T follicular helper cell (primary cell): ENCODE results near the gene PCBP3.
"Not testable (repeated sequence)": the region's sequence is repeated elsewhere in the genome, so short reads cannot be mapped to it uniquely, and the experiment has no call there.

Source experiments
- DNase-seq: peaks from one replicate; pipeline ENCODE4 v3.0.0-alpha.2; 2020; ENCODE audit warnings: low read depth

PCBP3 gene

DNA sequence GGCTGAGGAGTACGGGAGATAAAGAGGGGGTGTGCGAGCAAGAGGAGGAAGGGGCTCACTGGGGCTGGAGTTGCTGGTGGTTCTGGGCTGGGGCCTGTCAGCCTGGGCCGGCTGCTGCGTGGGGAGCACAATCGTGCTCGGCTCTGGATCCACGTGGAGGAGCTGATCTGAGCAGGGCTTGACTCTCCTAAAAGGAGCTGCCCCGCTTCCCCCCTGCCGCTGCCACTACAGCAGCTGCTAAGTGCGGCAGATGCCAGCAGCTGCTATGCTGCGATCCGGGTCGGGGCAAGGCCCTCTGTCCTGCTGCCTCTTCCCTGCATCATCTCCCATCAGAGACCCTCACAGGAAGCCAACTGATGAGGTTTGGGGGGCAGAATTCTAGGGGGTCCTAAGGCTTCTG, 165.9 kb downstream of the PCBP3 start:
- DNase-seq, result no peak

DNA sequence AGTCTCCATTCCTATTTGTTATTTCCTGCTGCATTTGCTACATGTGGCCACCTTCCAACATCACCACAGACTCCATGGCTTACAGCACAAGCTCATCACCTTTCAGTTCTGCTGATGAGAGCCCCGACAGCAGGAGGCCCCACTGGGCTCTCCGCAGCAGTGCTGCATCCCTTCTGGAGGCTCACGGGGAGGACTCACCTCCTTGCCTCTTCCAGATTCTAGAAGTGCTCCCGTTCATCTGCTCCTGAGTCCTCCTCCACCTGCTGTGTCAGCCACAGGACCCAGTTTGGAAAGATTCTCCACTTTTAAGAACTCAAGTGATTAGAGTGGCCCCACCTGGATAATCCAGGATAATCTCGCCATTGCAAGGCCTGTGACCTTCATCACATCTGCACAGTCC, 167.6 kb downstream of the PCBP3 start:
- no peak for DNase-seq

DNA sequence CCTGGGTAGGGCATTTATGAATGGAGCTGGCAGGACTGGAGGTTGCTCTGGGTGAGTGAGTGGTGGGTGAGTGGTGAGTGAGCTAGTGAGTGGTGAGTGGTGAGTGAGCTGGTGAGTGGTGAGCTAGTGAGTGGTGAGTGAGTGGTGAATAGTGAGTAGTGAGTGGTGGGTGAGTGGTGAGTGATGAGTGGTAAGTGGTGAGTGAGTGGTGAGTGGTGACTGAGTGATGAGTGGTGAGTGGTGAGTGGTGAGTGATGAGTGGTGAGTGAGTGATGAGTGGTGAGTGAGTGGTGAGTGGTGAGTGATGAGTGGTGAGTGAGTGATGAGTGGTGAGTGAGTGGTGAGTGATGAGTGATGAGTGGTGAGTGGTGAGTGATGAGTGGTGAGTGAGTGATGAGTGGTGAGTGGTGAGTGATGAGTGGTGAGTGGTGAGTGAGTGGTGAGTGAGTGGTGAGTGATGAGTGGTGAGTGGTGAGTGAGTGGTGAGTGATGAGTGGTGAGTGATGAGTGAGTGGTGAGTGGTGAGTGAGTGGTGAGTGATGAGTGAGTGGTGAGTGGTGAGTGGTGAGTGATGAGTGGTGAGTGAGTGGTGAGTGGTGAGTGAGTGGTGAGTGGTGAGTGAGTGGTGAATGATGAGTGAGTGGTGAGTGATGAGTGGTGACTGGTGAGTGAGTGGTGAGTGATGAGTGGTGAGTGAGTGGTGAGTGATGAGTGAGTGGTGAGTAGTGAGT, 170.8 kb downstream of the PCBP3 start:
- DNase-seq, result not testable (repeated sequence)

DNA sequence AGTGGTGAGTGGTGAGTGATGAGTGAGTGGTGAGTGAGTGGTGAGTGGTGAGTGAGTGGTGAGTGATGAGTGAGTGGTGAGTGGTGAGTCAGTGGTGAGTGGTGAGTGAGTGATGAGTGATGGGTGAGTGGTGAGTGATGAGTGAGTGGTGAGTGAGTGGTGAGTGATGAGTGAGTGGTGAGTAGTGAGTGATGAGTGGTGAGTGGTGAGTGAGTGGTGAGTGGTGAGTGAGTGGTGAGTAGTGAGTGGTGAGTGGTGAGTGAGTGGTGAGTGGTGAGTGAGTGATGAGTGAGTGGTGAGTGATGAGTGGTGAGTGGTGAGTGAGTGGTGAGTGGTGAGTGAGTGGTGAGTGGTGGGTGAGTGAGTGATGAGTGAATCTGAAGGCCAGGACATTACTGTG, 172.3 kb downstream of the PCBP3 start:
- not testable (repeated sequence) for DNase-seq

DNA sequence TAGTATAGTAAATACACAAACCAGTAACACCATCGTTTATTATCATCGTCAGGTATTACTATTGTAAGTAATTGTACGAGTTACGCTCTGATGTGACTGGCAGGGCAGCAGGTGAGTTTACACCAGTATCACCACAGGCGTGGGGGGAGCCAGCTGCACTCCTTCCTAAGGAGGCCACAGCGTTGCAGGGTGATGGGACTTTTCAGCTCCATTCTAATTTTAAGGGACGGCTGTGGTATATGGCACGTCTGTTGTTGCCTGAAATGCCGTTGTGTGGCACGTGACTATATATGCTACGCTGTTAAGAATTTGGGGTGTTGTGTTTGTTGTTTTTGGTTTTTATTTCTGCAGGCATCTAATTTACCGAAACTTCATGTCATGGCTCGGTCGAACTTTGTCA, 173.3 kb downstream of the PCBP3 start:
- no peak for DNase-seq

DNA sequence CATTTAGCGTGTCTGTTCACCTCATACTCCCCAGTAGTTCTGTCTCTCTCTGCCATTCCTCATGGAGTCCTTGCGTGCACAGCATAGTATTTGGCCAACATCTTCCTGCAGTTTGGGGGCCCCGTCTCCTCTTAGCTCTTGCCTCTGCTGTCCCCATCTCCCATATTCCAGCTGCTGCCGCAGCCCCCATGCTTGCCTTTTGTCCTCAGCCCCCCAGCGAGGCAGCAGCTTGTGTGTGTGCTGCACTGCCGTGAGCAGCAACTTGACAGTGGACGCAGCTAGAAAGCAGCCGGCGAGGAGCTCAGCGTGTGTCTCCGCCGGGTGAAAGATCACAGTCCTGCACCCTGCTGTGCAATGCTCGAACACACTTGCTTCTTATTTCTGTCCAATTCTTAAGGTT, 173.8 kb downstream of the PCBP3 start:
- no peak for DNase-seq

DNA sequence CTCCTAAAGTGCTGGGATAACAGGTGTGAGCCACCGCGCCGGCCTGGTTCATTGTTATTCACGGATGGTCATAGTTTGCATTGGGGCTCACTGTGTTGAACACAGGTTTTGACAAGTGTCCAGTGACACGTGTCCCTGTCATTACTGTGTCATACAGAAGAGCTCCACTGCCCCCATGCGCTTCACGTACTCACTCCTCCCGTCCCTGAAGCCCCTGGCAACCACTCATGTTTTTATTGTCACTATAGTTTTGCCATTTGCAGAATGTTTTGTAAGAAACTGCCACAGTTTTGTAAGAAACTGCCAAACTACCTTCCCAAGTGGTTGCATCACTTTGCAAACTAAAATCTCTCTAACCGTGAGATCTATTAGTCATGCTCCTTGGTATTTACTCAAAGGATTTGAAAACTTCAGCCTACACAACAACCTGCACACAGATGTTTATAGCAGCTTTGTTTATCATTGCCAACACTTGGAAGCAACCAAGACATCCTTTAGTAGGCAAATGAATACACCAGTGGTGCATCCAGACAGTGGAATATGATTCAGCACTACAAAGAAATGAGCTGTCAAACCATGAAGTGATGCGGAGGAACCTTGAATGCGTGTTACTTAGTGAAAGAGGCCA, 174.9 kb downstream of the PCBP3 start:
- no peak for DNase-seq

DNA sequence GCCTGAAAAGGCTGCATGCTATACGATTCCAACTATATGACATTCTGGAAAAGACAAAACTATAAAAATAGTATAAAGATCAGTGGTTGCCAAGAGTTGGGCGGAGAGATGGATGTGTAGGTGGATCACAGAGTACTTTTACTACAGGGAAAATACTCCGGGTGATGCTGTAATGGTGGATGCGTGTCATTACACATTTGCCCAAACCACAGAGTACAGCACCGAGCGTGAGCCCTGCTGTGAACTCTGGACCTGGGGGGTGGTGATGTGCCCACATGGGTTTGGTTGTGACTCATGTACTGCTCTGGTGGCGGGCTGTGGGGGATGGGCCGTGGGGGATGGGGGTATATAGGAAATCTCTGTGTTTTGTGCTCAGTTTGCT, 175.4 kb downstream of the PCBP3 start:
- DNase-seq, result peak; percentile 28

DNA sequence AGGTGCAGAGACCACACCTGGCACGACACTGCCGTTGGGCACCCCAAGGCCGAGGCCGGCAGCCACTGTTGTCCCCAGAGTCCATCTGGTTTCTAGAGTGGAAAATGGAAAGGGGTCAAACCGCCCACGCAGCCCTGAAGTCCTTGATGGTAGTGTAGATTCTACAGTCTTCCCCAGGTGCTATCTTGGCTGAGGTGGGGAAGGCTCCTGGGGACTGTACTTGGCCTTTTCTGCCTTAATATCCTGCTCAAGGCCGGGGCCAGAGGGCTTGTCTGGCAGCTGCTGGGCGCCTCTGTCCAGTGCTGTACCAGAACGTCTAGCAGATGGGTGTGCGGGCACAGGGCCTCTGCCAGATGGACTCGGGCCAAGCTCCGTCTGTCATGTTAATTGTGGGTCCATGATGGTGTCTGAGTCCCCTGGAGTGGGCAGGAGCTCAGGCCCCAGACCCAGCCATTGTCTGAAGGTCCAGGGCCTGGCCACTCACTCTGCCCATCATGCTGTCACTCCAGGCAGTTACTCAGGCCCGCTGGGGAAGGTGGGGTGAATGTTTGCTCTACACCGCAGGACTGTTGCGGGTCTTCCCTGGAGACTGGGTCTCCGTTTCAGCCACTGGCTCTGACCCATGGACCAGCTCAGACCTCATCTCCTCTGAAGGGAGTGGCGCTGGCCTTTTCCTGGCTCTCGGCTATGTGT, 176.1 kb downstream of the PCBP3 start:
- no peak for DNase-seq

DNA sequence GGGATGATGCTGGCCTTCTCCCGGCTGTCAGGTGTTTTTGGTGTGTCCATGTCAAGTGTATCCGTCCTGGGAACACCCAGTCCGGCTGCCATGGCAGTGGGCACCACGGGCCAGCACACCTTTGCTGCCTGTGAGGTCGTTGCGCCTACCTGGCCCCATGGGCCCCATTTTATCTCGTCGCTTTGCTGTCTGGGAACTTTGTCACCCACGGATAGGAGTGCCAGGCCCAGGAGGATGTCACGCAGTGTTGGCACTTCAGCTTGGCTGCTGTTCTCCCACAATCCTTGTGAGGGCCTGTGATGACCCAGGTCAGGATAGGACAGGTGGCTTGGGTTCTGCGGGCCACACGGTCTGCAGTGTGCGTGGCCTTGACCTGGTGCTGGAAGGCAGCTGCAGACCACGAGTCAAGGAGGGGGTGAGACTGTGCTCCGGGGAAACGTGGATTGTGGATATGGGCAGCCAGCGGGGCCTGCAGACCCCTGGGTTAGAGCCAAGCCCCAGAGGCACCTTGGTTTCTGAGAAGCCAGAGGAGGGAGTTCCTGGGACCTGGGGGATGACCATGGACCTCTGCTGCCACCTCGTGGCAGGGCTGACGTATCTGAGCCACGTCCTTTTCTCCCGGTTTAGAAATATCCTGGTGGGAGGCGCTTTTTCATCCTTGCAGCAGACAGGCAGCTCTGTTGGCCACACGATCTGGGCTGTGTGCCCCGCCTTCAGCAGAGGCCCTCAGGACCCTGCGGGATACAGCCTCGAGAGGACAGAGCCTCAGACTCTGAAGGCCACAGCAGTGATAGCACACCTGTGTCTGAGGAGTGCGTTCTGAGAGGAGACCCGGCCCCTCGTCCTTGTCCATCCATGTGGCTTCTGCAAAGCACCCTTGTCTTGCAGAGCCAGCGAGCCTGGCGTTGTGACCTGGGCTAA, 176.9 kb downstream of the PCBP3 start:
- peak; percentile 75 for DNase-seq

DNA sequence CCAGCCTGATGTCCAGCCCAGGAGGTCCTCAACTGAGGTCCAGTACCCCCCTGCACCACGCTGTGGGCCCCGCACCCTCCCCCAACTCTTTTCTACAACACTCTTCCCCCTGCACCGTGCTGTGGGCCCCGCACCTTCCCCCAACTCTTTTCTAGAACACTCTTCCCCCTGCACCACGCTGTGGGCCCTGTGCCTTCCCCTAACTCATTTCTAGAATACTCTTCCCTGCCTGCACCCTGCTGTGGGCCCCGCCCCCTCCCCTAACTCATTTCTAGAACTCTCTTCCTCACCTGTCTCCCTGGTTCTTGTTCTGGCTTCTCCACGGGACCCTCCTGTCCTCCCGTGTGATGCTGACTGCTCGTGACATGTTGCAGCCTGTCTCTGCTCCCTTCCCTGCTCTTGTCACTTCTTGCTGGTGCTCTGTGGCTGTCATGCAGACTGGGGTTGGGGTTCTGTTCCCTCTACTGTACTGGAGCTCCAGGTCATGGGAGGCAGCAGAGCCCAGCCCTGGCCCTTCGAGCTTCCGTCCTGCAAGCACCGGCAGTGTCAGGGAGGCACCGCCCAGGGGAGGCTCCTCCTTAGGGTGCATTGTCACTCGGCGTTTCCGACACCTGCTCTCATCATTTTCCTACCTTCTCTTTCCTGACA, 177.9 kb downstream of the PCBP3 start:
- no peak for DNase-seq

DNA sequence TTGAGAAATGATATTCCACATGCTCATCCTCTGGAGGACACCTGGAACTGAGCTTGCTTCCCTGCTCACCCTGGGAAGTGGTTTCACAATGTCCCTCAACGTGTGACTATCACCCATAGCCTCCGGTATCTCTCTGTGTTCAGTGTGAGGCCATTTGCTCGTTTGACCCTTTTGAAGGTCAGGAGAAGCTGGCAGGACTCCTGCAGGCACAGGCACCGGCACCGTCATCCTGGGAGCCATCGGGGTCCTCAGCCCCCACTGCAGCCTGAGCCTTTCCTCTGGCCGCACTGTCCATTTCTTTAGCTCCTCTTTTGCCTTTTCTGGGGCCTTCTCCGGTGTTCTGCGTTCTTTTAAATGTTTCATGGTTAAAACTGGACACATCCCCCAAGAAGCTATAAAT, 178.5 kb downstream of the PCBP3 start:
- no peak for DNase-seq

DNA sequence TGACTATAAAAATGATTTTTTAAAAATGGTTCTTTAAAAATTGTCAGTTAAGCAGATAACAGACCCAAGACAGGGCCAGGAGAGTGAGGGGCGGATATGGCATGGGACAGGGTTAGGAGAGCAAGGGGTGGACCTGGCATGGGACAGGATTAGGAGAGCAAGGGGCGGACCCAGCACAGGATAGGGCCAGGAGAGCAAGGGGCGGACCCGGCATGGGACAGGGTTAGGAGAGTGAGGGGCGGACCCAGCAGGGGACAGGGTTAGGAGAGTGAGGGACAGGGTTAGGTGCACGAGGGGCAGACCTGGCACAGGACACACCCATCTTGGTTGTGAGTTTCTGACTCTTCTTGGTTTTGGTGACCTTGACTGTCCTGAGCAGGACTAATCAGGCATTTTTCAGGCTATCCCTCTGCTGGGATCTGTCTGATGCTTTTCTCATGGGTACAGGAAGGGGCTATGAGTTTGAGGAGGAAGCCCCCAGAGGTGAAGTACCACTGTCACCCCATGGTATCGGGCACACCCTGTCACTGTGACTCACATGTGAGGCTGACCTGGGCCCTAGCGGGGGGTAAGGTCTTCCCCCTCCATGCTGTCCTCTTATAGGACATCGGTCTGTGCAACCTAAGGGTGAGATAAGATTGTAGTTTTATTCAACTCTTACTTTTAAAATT, 179.0 kb downstream of the PCBP3 start:
- DNase-seq, result no peak

DNA sequence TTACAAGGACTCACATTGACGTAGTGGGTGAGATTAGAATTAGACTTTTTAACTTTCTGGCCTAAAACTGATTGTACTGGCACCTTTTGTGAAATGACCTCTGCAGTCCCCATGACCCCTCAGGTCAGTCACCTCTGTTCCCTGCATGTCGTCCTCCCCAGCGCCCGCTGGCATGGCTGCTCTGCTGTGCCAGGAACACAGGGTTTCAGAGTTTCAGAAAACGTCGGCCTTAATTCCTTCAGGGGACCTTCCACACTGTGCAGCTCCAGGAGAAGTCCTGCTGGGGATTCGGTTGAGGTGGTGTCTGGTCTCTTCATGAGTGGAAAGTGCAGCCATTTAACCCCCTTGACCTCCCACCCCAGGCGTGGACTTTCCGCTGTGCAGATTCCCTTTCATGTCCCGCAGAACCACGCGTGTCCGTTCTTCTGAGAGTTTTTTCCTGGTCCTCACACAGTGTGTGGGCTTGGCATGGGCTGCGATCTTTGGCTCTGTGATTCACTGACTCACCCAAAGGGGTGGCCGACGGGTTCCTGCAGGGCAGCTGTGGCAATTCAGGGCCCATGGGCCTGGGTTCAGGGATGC, 179.7 kb downstream of the PCBP3 start:
- DNase-seq, result no peak

DNA sequence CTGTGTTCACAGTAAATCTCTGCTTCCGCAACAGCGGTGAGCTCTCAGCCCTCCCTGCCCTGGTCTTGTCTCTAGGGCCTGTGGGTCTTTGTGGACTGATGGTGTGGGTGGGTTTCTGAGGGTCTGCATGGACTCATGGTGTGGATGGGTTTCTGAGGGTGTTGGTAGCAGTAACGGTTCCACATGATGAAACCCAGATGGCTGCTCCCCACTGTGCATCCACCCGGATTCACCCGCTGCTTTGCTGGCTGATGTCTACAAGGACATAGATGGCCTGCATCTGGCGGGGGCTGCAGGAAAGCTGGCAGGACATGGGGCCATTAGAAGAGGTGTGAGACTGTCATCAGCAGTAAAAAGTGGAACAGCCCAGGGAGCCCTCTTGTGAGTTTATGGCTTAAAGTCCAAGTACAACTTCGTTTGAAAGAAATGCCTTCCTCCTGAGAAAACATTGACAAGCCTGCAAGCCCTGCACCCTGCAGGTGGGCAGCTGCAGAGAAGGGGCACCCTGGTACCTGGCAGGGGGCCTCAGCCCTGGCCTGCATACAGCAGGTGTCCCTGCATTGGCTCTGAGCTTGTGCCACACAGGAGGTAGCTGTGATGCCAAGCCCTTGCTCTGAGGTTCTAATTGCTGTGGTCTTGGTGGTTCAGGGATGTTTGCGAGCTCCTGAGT, 181.2 kb downstream of the PCBP3 start:
- no peak for DNase-seq

DNA sequence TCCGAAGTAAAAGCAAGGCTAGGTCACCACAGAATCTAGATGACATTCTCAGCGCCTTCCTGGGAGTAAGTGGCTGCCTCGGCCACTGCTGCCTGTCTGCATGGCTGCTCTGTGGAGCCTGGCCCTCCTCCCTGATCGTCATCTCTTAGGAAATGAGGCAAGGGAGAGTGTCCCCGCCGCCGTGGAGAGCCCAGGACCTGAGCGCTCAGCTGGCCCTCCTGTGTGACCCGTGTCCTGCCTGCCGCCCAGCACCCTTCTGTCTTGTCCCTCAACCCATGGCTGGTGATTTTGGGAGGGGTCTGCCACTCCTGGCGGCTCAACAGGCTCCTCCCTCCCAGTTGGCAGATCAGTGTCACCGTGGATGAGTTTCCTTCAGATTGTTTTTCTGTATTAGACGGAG, 181.7 kb downstream of the PCBP3 start:
- no peak for DNase-seq

DNA sequence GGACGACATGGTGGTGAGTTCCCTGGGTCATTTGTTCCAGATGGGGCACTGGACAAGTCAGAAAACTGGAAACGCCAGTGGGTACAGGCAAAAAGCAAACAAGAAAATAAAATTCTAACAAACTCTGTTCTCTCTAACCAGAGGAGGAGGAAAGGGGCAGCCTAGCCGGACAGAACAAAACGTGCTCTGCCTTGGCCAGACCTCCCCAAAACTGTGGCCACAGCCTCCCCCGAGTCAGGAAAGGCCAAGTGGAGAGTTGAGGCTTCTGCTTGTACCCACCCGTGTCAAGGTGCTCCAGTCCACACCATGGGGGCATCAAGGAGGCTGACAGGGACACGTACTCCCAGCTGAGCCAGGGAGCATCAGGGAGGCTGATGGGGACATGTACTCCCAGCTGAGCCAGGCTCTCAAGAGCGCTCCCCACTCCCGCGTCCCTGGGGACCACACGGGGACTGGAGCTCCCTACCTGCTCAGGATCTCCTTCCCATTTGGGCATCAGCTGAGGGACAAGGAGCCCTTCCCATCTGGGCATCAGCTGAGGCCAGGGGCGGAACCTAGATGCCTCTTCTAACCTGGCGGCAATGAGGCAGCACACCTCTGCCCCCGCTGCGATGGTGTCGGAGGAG, 183.3 kb downstream of the PCBP3 start:
- DNase-seq, result no peak

DNA sequence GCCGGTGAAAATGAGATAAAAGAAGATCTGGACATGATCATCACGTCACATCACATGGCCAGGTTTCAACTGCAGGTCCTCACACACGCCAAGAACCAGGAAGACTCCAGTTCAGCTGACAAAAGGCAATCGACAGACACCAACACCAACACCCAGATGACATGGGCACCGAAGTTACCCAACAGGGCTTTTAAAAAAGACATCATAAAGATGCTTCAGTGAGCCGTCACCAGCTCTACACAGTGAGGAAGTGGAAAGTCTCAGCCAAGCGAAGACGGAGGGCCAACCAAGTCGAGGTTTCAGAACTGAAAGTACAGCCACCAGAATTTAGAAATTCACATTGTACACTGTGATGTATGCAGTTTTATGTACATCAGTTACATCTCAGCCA, 183.8 kb downstream of the PCBP3 start:
- DNase-seq, result no peak

DNA sequence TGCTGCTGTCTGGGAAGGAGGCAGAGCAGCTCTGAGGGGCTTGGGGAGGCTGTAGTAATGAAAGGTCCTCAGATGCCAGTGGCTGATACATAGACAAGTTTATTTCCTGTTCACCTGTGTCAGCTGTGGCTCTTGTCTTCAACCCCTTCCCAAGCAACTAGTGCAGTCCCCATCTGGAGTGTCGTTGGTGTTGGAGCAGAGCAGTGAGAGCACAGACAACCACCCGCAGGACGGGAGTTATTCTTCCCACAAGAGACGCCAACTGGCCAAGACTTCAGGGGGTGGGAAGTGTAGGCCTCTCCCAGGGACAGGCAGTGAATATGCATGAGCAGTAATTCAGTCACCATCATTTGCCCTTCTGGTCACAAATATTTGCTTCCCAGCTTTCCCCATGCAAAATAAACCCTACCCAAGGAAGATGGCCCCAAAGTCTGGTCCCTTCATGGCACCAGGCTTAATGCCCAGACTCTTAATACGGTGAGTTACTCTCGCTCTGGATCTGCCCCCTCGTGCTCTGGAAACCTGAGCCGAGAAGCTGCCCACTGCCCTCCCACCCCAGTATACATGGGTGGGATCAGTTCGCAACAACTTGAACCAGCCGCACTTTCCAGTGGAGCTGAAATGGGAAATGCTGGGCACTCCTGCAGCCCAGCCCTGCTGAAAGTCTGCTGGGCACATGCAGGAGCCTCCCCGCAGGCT, 184.5 kb downstream of the PCBP3 start:
- DNase-seq, result no peak
